SK-N-MC (cell line): Measurements from ENCODE around the gene F11.

ENCODE experiments used
- EZH2 ChIP-seq: fragments of 200-600 bp; sonication (generic); IDR thresholded peaks from one replicate; pipeline ENCODE4 v1.6.1; 2017; ENCODE audit warnings: antibody characterized with exemption
- FOXP2 ChIP-seq: optimal IDR thresholded peaks from 2 replicates; pipeline ENCODE3; 2011; ENCODE audit warnings: mild to moderate bottlenecking, moderate library complexity; ENCODE audit not compliant: insufficient read depth; ENCODE audit errors: extremely low read length, control extremely low read depth
- POLR2AphosphoS5 ChIP-seq: IDR thresholded peaks from 2 replicates; pipeline ENCODE4 v1.6.1; 2012; ENCODE audit warnings: mild to moderate bottlenecking, low read depth, low read length, borderline replicate concordance

DNA sequence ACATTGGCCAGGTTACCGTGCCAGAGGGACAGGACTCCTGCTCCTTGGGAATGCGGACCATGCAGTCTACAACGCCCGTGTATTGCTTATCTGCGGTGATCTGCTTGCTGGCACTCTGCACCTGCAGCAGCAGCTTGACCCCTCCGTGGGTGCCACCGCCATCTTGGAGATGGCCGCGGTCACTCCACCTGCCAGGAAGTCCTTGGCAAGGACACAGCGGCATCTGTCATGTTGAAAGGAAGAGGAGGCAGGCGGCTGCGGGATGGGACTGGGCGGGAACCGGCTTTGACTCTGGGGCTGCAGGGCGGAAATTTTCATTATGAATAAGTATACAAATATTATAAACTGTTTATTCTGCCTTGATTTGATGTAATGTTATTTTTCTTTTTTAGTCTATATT is 63.4 kb downstream of the F11 start:
- TF ChIP-seq POLR2AphosphoS5 (no peak), EZH2 (no peak), FOXP2 (no peak)
